Thoracic aorta (tissue), 2 donors: ENCODE data around the gene PRKCZ. TPM values are rescaled to one million over a fixed set of nuclear protein-coding genes. Genes with fewer than 3 reads are reported as not detected.
A peak's percentile ranks its signal among the peaks of the same experiment; 100 is the strongest.

ENCODE experiments used
- ATAC-seq: fragments of 150-250 bp; one replicate; pipeline ENCODE4 v1.8.0; 2017; ENCODE audit warnings: low read depth; ENCODE audit not compliant: insufficient number of reproducible peaks, low FRiP score
- DNase-seq: peaks from one replicate; pipeline ENCODE4 v3.0.0-alpha.2; 2020; ENCODE audit warnings: low spot score
- H3K27ac ChIP-seq, 2 donors: fragments of 200-600 bp; sonication (generic); 1 replicate in 1 of 2; 2 replicates in 1 of 2; pipeline ENCODE4 v1.5.1; 2016; ENCODE audit warnings: mild to moderate bottlenecking in 2 of 2, moderate library complexity in 2 of 2
- H3K27me3 ChIP-seq: fragments of 200-600 bp; sonication (generic); replicated peaks from 2 replicates; pipeline ENCODE4 v1.6.0; 2016; ENCODE audit warnings: mild to moderate bottlenecking; ENCODE audit not compliant: insufficient read depth
- H3K36me3 ChIP-seq: fragments of 200-600 bp; sonication (generic); one replicate; pipeline ENCODE4 v1.5.1; 2016
- H3K4me1 ChIP-seq, 2 donors: fragments of 200-600 bp; sonication (generic); 1 replicate in 1 of 2; 2 replicates in 1 of 2; pipeline versions ENCODE4 v1.5.1 to v1.6.0; 2016; ENCODE audit warnings: low read depth in 2 of 2, mild to moderate bottlenecking in 1 of 2; ENCODE audit not compliant: control insufficient read depth in 1 of 2
- H3K4me3 ChIP-seq: fragments of 200-600 bp; sonication (generic); 2 replicates; pipeline ENCODE4 v1.5.1; 2016; ENCODE audit warnings: mild to moderate bottlenecking
- H3K9me3 ChIP-seq: fragments of 200-600 bp; sonication (generic); 2 replicates; pipeline ENCODE4 v1.5.1; 2016
- CTCF ChIP-seq: fragments of 200-600 bp; sonication (generic); IDR thresholded peaks from one replicate; pipeline ENCODE4 v1.5.1; 2019; ENCODE audit warnings: antibody characterized with exemption
- total RNA-seq, 2 donors: library from RNA; depleted of rRNA; stranded (reverse); fragments of >200 nt; gene quantifications; one replicate each; pipeline versions ENCODE4 v1.1.0 to v1.2.3, GENCODE V29; 2016

PRKCZ gene
- total RNA-seq, 2 donors from 2014 or later, result 0.68 TPM; not detected in 1

- H3K9me3 ChIP-seq, result no peaks in the 10 kb centered on the region
- no peak for ATAC-seq
- no peaks in the 10 kb centered on the region for H3K36me3 ChIP-seq
- H3K27me3 ChIP-seq, result no peaks in the 10 kb centered on the region
- peak overlapping the region; percentile 64 for H3K4me3 ChIP-seq
- no peak for TF ChIP-seq CTCF
- DNase-seq, result no peak
- peaks cover 57 to 86% of the 10 kb centered on the region in 2 donors for H3K4me1 ChIP-seq
- H3K27ac ChIP-seq, result peak overlapping the region; percentile 96 to 98
Measured at GRCh38 chr1:2209400-2210083, 159.3 kb downstream of the PRKCZ start.

GRCh38 chr1:2210084-2210653, 160.0 kb downstream of the PRKCZ start:
- Histone ChIP-seq H3K27ac (peak overlapping the region; percentile 96 to 98), H3K4me1 (peaks cover 63 to 92% of the 10 kb centered on the region in 2 donors), H3K9me3 (no peaks in the 10 kb centered on the region), H3K36me3 (no peaks in the 10 kb centered on the region), H3K27me3 (no peaks in the 10 kb centered on the region), H3K4me3 (no peak overlapping the region)
- ATAC-seq, result no peak
- TF ChIP-seq CTCF, result no peak
- DNase-seq, result no peak

GRCh38 chr1:2210786-2211185, 160.6 kb downstream of the PRKCZ start:
- no peak for TF ChIP-seq CTCF
- Histone ChIP-seq H3K4me1 (peaks cover 60 to 90% of the 10 kb centered on the region in 2 donors), H3K27ac (peak overlapping the region; percentile 96 to 98), H3K27me3 (no peaks in the 10 kb centered on the region), H3K9me3 (no peaks in the 10 kb centered on the region), H3K36me3 (no peaks in the 10 kb centered on the region), H3K4me3 (no peak overlapping the region)
- DNase-seq (no peak), ATAC-seq (no peak)

GRCh38 chr1:2212274-2212531, 162.0 kb downstream of the PRKCZ start:
- H3K4me1 ChIP-seq, result peaks cover 47 to 75% of the 10 kb centered on the region in 2 donors
- H3K27me3 ChIP-seq, result no peaks in the 10 kb centered on the region
- DNase-seq, result no peak
- H3K36me3 ChIP-seq, result no peaks in the 10 kb centered on the region
- H3K27ac ChIP-seq, result peak overlapping the region; percentile 100
- H3K9me3 ChIP-seq, result no peaks in the 10 kb centered on the region
- no peak for TF ChIP-seq CTCF
- H3K4me3 ChIP-seq, result peak overlapping the region; percentile 69
- no peak for ATAC-seq

- Histone ChIP-seq H3K27me3 (no peaks in the 10 kb centered on the region), H3K27ac (peak overlapping the region; percentile 100), H3K4me3 (peak overlapping the region; percentile 69), H3K4me1 (peaks cover 44 to 70% of the 10 kb centered on the region in 2 donors), H3K9me3 (no peaks in the 10 kb centered on the region), H3K36me3 (no peaks in the 10 kb centered on the region)
- DNase-seq, result peak; percentile 92
- TF ChIP-seq CTCF, result peak; percentile 31
- ATAC-seq, result peak; percentile 73
Measured at GRCh38 chr1:2212532-2213491, 162.6 kb downstream of the PRKCZ start.
